IMR-90 (cell line): ENCODE measurements around the gene RPAP2. TPM values are rescaled to one million over a fixed set of nuclear protein-coding genes. Genes with fewer than 3 reads are reported as not detected.
"Not testable (repeated sequence)": the region's sequence is repeated elsewhere in the genome, so short reads cannot be mapped to it uniquely, and the experiment has no call there.

Source experiments
- ATAC-seq: fragments of 200-7000 bp; cut with Tn5 transposase; 2 replicates; pipeline ENCODE4 v1.9.1; 2020; ENCODE audit warnings: low read depth, mild to moderate bottlenecking, moderate library complexity
- BruUV-seq: library from RNA; stranded (reverse); fragments of 400-500 nt; replicated peaks from 2 replicates; lab custom pipeline; 2021; lab: Mats Ljungman, UMichigan
- CTCF ChIA-PET: fragments of 300-600 bp; formaldehyde crosslinking; extraction: SDS; loops from one replicate; lab custom pipeline; 2021; ENCODE audit warnings: antibody characterized with exemption; lab: Yijun Ruan, JAX
- POLR2A ChIA-PET: fragments of 300-600 bp; sonication (Branson Sonifier 250); formaldehyde crosslinking; loops from one replicate; lab custom pipeline; 2022; ENCODE audit warnings: antibody characterized with exemption; ENCODE audit not compliant: unreplicated experiment; lab: Charles Lee
- DNase-seq: peaks from one replicate; pipeline ENCODE4 v3.0.0; 2013
- H2AFZ ChIP-seq: replicated peaks from 2 replicates; pipeline ENCODE3; 2013; ENCODE audit warnings: low read length, mild to moderate bottlenecking; ENCODE audit not compliant: poor library complexity
- H2AK5ac ChIP-seq: 2 replicates; pipeline ENCODE4 v1.6.1; 2013; ENCODE audit warnings: low read depth, low read length, inconsistent platforms
- H2AK9ac ChIP-seq: replicated peaks from 2 replicates; pipeline ENCODE3; 2013; ENCODE audit warnings: mild to moderate bottlenecking, low read depth, low read length, moderate library complexity; ENCODE audit not compliant: poor library complexity
- H2BK120ac ChIP-seq: 2 replicates; pipeline ENCODE4 v1.6.1; 2013; ENCODE audit warnings: low read depth, low read length, inconsistent platforms
- H2BK15ac ChIP-seq: 3 replicates; pipeline ENCODE4 v1.6.1; 2013; ENCODE audit warnings: low read depth, low read length, inconsistent platforms
- H2BK20ac ChIP-seq: 2 replicates; pipeline ENCODE4 v1.6.1; 2013; ENCODE audit warnings: low read depth, mild to moderate bottlenecking, inconsistent platforms, low read length, moderate library complexity
- H2BK5ac ChIP-seq: 2 replicates; pipeline ENCODE4 v1.6.1; 2013; ENCODE audit warnings: mild to moderate bottlenecking, low read depth, low read length, inconsistent platforms; ENCODE audit not compliant: poor library complexity, severe bottlenecking
- H3K14ac ChIP-seq: replicated peaks from 2 replicates; pipeline ENCODE4 v1.6.1; 2013; ENCODE audit warnings: low read depth, low read length, inconsistent platforms
- H3K18ac ChIP-seq: 2 replicates; pipeline ENCODE4 v1.6.1; 2013; ENCODE audit warnings: low read depth, low read length, control low read depth
- H3K23ac ChIP-seq: 2 replicates; pipeline ENCODE4 v1.6.1; 2013; ENCODE audit warnings: low read depth, low read length, inconsistent platforms
- H3K27ac ChIP-seq: 2 replicates; pipeline ENCODE4 v1.5.1; 2013; ENCODE audit warnings: mild to moderate bottlenecking, control low read depth, low read length; ENCODE audit not compliant: insufficient read depth
- H3K27me3 ChIP-seq: 2 replicates; pipeline ENCODE4 v1.6.1; 2013; ENCODE audit warnings: low read length; ENCODE audit not compliant: control insufficient read depth, insufficient read depth
- H3K36me3 ChIP-seq: 2 replicates; pipeline ENCODE4 v1.6.1; 2013; ENCODE audit warnings: low read length, mixed read lengths; ENCODE audit not compliant: control insufficient read depth, insufficient read depth
- H3K4ac ChIP-seq: 2 replicates; pipeline ENCODE4 v1.6.1; 2013; ENCODE audit warnings: low read depth, low read length, inconsistent platforms
- H3K4me1 ChIP-seq: 2 replicates; pipeline ENCODE4 v1.6.1; 2013; ENCODE audit warnings: low read length, mixed read lengths; ENCODE audit not compliant: control insufficient read depth, insufficient read depth
- H3K4me2 ChIP-seq: 2 replicates; pipeline ENCODE4 v1.6.1; 2013; ENCODE audit warnings: low read depth, mild to moderate bottlenecking, control low read depth, low read length, moderate library complexity
- H3K4me3 ChIP-seq: 2 replicates; pipeline ENCODE4 v1.5.1; 2013; ENCODE audit warnings: low read depth, mild to moderate bottlenecking, control low read depth, low read length, moderate library complexity; ENCODE audit not compliant: insufficient read depth
- H3K56ac ChIP-seq: 2 replicates; pipeline ENCODE4 v1.6.1; 2013; ENCODE audit warnings: low read length, inconsistent platforms; ENCODE audit not compliant: insufficient read depth; ENCODE audit errors: extremely low read depth
- H3K79me1 ChIP-seq, 2 experiments: 2 replicates each; pipeline ENCODE4 v1.6.1; 2013; ENCODE audit warnings: low read length in 2 of 2, inconsistent platforms in 1 of 2, low read depth in 1 of 2
- H3K9ac ChIP-seq: 2 replicates; pipeline ENCODE4 v1.6.1; 2013; ENCODE audit warnings: low read depth, low read length, control low read depth
- H3K9me1 ChIP-seq: 2 replicates; pipeline ENCODE4 v1.6.1; 2013; ENCODE audit warnings: low read length, inconsistent platforms; ENCODE audit not compliant: insufficient read depth
- H3K9me3 ChIP-seq: 2 replicates; pipeline ENCODE4 v1.6.1; 2013; ENCODE audit warnings: low read length; ENCODE audit not compliant: control insufficient read depth, insufficient read depth
- H4K20me1 ChIP-seq: 2 replicates; pipeline ENCODE4 v1.6.1; 2013; ENCODE audit warnings: low read length, inconsistent platforms; ENCODE audit not compliant: insufficient read depth
- H4K5ac ChIP-seq: 2 replicates; pipeline ENCODE4 v1.6.1; 2013; ENCODE audit warnings: mild to moderate bottlenecking, low read depth, low read length, control low read depth
- H4K8ac ChIP-seq, 2 experiments: 2 replicates each; pipeline ENCODE4 v1.6.1; 2013; ENCODE audit warnings: low read depth in 2 of 2, low read length in 2 of 2, control low read depth in 1 of 2, inconsistent platforms in 1 of 2
- H4K91ac ChIP-seq: 2 replicates; pipeline ENCODE4 v1.6.1; 2013; ENCODE audit warnings: low read depth, low read length, inconsistent platforms; ENCODE audit not compliant: insufficient read depth
- WGBS, 2 experiments: methylation state at CpG; one replicate each; pipeline versions ENCODE4 v1.1.5 to v1.1.7; 2013; ENCODE audit warnings: missing lambda C conversion rate in 2 of 2; ENCODE audit not compliant: insufficient read length in 1 of 2; ENCODE audit errors: extremely low coverage in 2 of 2; 5-methylcytosine and 5-hydroxymethylcytosine counted together
- dilution Hi-C: fragments of 300-500 bp; cut with HindIII; formaldehyde crosslinking; loops from one replicate; pipeline ENCODE4 v1.14.3; 2018; ENCODE audit warnings: low sequenced_read_pairs; ENCODE audit not compliant: unreplicated experiment
- in situ Hi-C: fragments of 300-500 bp; cut with MboI; formaldehyde crosslinking; loops from 3 replicates; pipeline ENCODE4 v1.14.3; 2019; ENCODE audit warnings: low sequenced_read_pairs, inconsistent platforms, mixed read lengths
- intact Hi-C: fragments of 100-400 bp; cut with micrococcal nuclease; formaldehyde crosslinking; loops from 2 replicates; pipeline ENCODE4 v1.10.0; 2022
- polyA plus RNA-seq, 3 experiments: library from polyadenylated mRNA; depleted of rRNA; stranded (reverse); fragments of >200 nt; gene quantifications; 2 replicates each; pipeline ENCODE4 v1.2.3, GENCODE V29; 2012; ENCODE audit warnings: low replicate concordance in 1 of 3
- total RNA-seq: library from RNA; depleted of rRNA; stranded (reverse); fragments of >200 nt; gene quantifications from 2 replicates; pipeline ENCODE4 v1.2.3, GENCODE V29; 2012

The RPAP2 gene
- total and polyA plus RNA-seq, 2 of the 4 experiments (the other 2 are of a cell fraction) = 7.1 to 13.6 TPM

GRCh38 chr1:92281411-92281810 lies 17.4 kb upstream of the RPAP2 start:
- DNase-seq, CTCF ChIA-PET, POLR2A ChIA-PET, H3K56ac ChIP-seq, H2BK5ac ChIP-seq, H2AK9ac ChIP-seq, H3K4me2 ChIP-seq, H3K14ac ChIP-seq, ATAC-seq, H2BK20ac ChIP-seq, H2BK120ac ChIP-seq, H4K20me1 ChIP-seq, H3K4me1 ChIP-seq, H4K8ac ChIP-seq, H3K4me3 ChIP-seq, H4K91ac ChIP-seq, H2AK5ac ChIP-seq, intact Hi-C loops, H3K4ac ChIP-seq, dilution Hi-C loops, H3K79me1 ChIP-seq, in situ Hi-C loops, H3K23ac ChIP-seq, H2AFZ ChIP-seq, H4K5ac ChIP-seq, BruUV-seq, H3K18ac ChIP-seq, H3K27me3 ChIP-seq, H3K9me1 ChIP-seq, H3K36me3 ChIP-seq, H3K9ac ChIP-seq, H3K9me3 ChIP-seq, H2BK15ac ChIP-seq, H3K27ac ChIP-seq: not testable (repeated sequence)
- no CpG with 5 or more reads among the region's 2 CpGs for WGBS, 2 experiments
